BLaER1 treated with 17β-estradiol and CSF1 and Interleukin-3, amounts not matched to agents 10 nM and 100 nM (cell line): ENCODE results near the gene METTL16.
A peak's percentile ranks its signal among the peaks of the same experiment; 100 is the strongest.

Experiments
- H3K27ac ChIP-seq, 11 experiments: shearing (Covaris generic); formaldehyde crosslinking; 2 replicates each; pipeline ENCODE4 v1.8.1; 2022
- H3K27me3 ChIP-seq, 11 experiments: shearing (Covaris generic); formaldehyde crosslinking; 2 replicates each; pipeline ENCODE4 v1.8.1; 2022
- H3K36me3 ChIP-seq, 11 experiments: shearing (Covaris generic); formaldehyde crosslinking; 2 replicates each; pipeline ENCODE4 v1.8.1; 2022
- H3K4me1 ChIP-seq, 10 experiments: shearing (Covaris generic); formaldehyde crosslinking; 2 replicates each; pipeline ENCODE4 v1.8.1; 2022
- H3K4me2 ChIP-seq, 11 experiments: shearing (Covaris generic); formaldehyde crosslinking; 2 replicates each; pipeline ENCODE4 v1.8.1; 2022
- H3K4me3 ChIP-seq, 10 experiments: shearing (Covaris generic); formaldehyde crosslinking; 2 replicates each; pipeline ENCODE4 v1.8.1; 2022
- H3K9ac ChIP-seq, 11 experiments: shearing (Covaris generic); formaldehyde crosslinking; 2 replicates each; pipeline ENCODE4 v1.8.1; 2022
- H3K9me3 ChIP-seq, 11 experiments: shearing (Covaris generic); formaldehyde crosslinking; replicated peaks in 1 of 11; 2 replicates each; pipeline ENCODE4 v1.8.1; 2022
- H4K20me1 ChIP-seq, 11 experiments: shearing (Covaris generic); formaldehyde crosslinking; 2 replicates each; pipeline ENCODE4 v1.8.1; 2022
- Cebpa-rat ChIP-seq, 11 experiments: shearing (Covaris generic); IDR thresholded peaks; 2 replicates each; pipeline ENCODE4 v1.8.1; 2022

Gene METTL16

GRCh38 chr17:2401426-2402221 is 110.1 kb downstream of the METTL16 start:
- peaks cover 0 to 34% (median 9%) of the 10 kb centered on the region in 11 experiments; a peak in 10 of 22 replicates for H4K20me1 ChIP-seq
- no peaks in the 10 kb centered on the region for H3K9me3 ChIP-seq
- peak; percentile 67 to 97 (median 86); a peak in 20 of 22 replicates for TF ChIP-seq Cebpa-rat (IDR thresholded peaks at IDR 0.05)
- H3K36me3 ChIP-seq, result peaks cover 0 to 2% (median 0%) of the 10 kb centered on the region in 11 experiments; a peak in 1 of 22 replicates
- peaks cover 62 to 71% (median 69%) of the 10 kb centered on the region in 10 experiments for H3K4me1 ChIP-seq
- H3K27me3 ChIP-seq, result no peaks in the 10 kb centered on the region
- H3K9ac ChIP-seq, result peak overlapping the region; percentile 96 to 100 (median 98)
- H3K4me3 ChIP-seq, result peak overlapping the region; percentile 78 to 98 (median 94)
- peak overlapping the region; percentile 91 to 100 (median 98) for H3K27ac ChIP-seq
- H3K4me2 ChIP-seq, result peak overlapping the region; percentile 61 to 99 (median 91)

DNA sequence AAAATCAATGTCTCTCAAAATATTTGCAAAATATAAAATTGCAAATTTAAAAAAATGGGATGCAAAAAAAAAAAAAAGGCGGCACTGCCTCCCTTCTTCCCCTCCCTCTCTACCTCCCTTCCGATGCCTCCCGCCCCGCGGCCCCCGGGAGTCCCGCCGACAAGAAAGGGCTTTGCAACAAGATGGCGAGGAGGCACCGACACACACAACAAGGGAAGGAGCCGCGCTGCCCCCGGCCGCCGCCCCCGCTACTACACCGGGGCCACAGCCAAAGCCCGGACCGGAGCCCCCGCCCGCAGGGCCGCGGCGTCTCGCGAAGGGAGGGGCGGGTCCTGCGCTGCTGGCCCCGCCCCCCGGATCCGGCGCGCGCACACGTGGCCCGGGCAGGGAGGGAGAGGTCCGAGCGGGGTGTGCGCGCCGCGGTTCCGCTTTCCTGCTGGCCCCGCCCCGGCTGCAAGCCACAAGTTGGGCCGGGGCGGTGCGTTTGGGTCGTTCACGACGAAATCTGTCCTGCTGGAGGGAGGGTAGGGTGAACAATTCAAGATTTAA is 110.7 kb downstream of the METTL16 start, which contains the start of gene MNT:
Gene MNT (minus strand): TSS at position 184 of the 549 bp plus-strand sequence. CDS start 348 bp downstream, outside the sequence.
- TF ChIP-seq Cebpa-rat (IDR thresholded peaks at IDR 0.05), result no peak
- Histone ChIP-seq H4K20me1 (peaks cover 0 to 41% (median 14%) of the 10 kb centered on the region in 11 experiments; a peak in 13 of 22 replicates), H3K27me3 (no peaks in the 10 kb centered on the region), H3K4me2 (peak within 1 kb of the TSS; percentile 97 to 100 (median 99)), H3K36me3 (no peaks in the 10 kb centered on the region), H3K27ac (peak within 1 kb of the TSS; percentile 91 to 100 (median 98)), H3K4me3 (peak within 1 kb of the TSS; percentile 78 to 98 (median 94)), H3K4me1 (peaks cover 61 to 71% (median 69%) of the 10 kb centered on the region in 10 experiments), H3K9me3 (no peaks in the 10 kb centered on the region), H3K9ac (peak within 1 kb of the TSS; percentile 96 to 100 (median 98))

DNA sequence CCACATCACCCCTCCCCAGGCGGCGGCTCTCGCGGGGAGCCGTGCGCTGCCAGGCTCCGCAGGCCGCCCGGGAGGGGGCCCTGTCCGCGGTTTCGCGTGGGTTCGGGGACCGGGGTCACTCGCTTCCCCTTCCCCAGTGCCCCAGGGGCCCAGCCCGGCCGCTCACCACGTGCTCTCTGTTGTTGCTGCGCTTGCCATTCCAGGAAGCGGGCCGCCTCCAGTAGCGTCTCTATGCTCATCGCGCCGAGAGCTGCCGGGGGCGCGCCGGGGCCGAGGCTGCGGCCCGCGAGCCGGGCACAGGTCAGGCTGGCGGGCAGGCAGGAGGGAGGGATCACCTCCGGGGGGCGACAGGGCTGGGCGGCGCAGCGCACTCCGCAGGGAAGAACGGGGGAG is 111.2 kb downstream of the METTL16 start:
- peak overlapping the region; percentile 97 to 100 (median 99) for H3K4me2 ChIP-seq
- peaks cover 4 to 46% (median 17%) of the 10 kb centered on the region in 11 experiments; a peak in 14 of 22 replicates for H4K20me1 ChIP-seq
- peaks cover 61 to 71% (median 69%) of the 10 kb centered on the region in 10 experiments for H3K4me1 ChIP-seq
- TF ChIP-seq Cebpa-rat (IDR thresholded peaks at IDR 0.05), result no peak
- H3K27ac ChIP-seq, result peak overlapping the region; percentile 91 to 100 (median 98)
- peak overlapping the region; percentile 96 to 100 (median 98) for H3K9ac ChIP-seq
- no peaks in the 10 kb centered on the region for H3K36me3 ChIP-seq
- H3K4me3 ChIP-seq, result peak overlapping the region; percentile 78 to 98 (median 94)
- H3K9me3 ChIP-seq, result no peaks in the 10 kb centered on the region
- H3K27me3 ChIP-seq, result no peaks in the 10 kb centered on the region

- Histone ChIP-seq H3K4me3 (peak overlapping the region; percentile 78 to 98 (median 94)), H3K27ac (peak overlapping the region; percentile 91 to 100 (median 98)), H3K4me1 (peaks cover 61 to 71% (median 69%) of the 10 kb centered on the region in 10 experiments), H3K9ac (peak overlapping the region; percentile 96 to 100 (median 98)), H3K9me3 (no peaks in the 10 kb centered on the region), H3K4me2 (peak overlapping the region; percentile 97 to 100 (median 99)), H4K20me1 (peaks cover 4 to 52% (median 18%) of the 10 kb centered on the region in 11 experiments; a peak in 14 of 22 replicates), H3K27me3 (no peaks in the 10 kb centered on the region), H3K36me3 (no peaks in the 10 kb centered on the region)
- TF ChIP-seq Cebpa-rat (IDR thresholded peaks at IDR 0.05), result no peak
These were observed 111.9 kb downstream of the METTL16 start for GRCh38 chr17:2399572-2400473.

GRCh38 chr17:2398655-2399571 is 112.8 kb downstream of the METTL16 start:
- H3K4me2 ChIP-seq, result peak overlapping the region; percentile 97 to 100 (median 99)
- H3K36me3 ChIP-seq, result no peaks in the 10 kb centered on the region
- no peak for TF ChIP-seq Cebpa-rat (IDR thresholded peaks at IDR 0.05)
- H3K27me3 ChIP-seq, result no peaks in the 10 kb centered on the region
- peak overlapping the region; percentile 96 to 100 (median 98) for H3K9ac ChIP-seq
- H3K4me1 ChIP-seq, result peaks cover 60 to 71% (median 68%) of the 10 kb centered on the region in 10 experiments
- peak overlapping the region; percentile 91 to 100 (median 98) for H3K27ac ChIP-seq
- peak overlapping the region; percentile 78 to 98 (median 94) for H3K4me3 ChIP-seq
- peaks cover 4 to 59% (median 18%) of the 10 kb centered on the region in 11 experiments; a peak in 14 of 22 replicates for H4K20me1 ChIP-seq
- H3K9me3 ChIP-seq, result no peaks in the 10 kb centered on the region

- no peak for TF ChIP-seq Cebpa-rat (IDR thresholded peaks at IDR 0.05)
- Histone ChIP-seq H3K4me1 (peaks cover 53 to 65% (median 61%) of the 10 kb centered on the region in 10 experiments), H3K9ac (peak overlapping the region; percentile 84 to 100 (median 98); a peak in 21 of 22 replicates), H4K20me1 (peaks cover 4 to 59% (median 18%) of the 10 kb centered on the region in 11 experiments; a peak in 14 of 22 replicates), H3K27ac (peak overlapping the region; percentile 86 to 100 (median 98); a peak in 21 of 22 replicates), H3K9me3 (no peaks in the 10 kb centered on the region), H3K36me3 (no peaks in the 10 kb centered on the region), H3K27me3 (no peaks in the 10 kb centered on the region), H3K4me2 (peak overlapping the region; percentile 97 to 100 (median 99)), H3K4me3 (peak overlapping the region; percentile 46 to 98 (median 94); a peak in 18 of 20 replicates)
These were observed 113.5 kb downstream of the METTL16 start for GRCh38 chr17:2398182-2398581.

GRCh38 chr17:2397247-2398171 is 114.2 kb downstream of the METTL16 start:
- peaks cover 4 to 59% (median 18%) of the 10 kb centered on the region in 11 experiments; a peak in 14 of 22 replicates for H4K20me1 ChIP-seq
- peak overlapping the region; percentile 97 to 100 (median 99) for H3K4me2 ChIP-seq
- H3K9ac ChIP-seq, result peak overlapping the region; percentile 84 to 100 (median 98)
- H3K27me3 ChIP-seq, result no peaks in the 10 kb centered on the region
- TF ChIP-seq Cebpa-rat (IDR thresholded peaks at IDR 0.05), result no peak
- peaks cover 46 to 58% (median 54%) of the 10 kb centered on the region in 10 experiments for H3K4me1 ChIP-seq
- peak overlapping the region; percentile 45 to 98 (median 85); a peak in 19 of 20 replicates for H3K4me3 ChIP-seq
- H3K9me3 ChIP-seq, result no peaks in the 10 kb centered on the region
- H3K36me3 ChIP-seq, result no peaks in the 10 kb centered on the region
- peak overlapping the region; percentile 86 to 100 (median 98) for H3K27ac ChIP-seq
